ENCODE results near the gene POC1B.

Gene POC1B

GRCh38 chr12:89414851-89415250, 111.0 kb downstream of the POC1B start:
- Mint-ChIP-seq H3K4me3 (no peak overlapping the region), H3K4me1 (no peaks in the 10 kb centered on the region), H3K27ac (ENCODE audit: low read depth) (no peak overlapping the region), H3K9me3 (no peaks in the 10 kb centered on the region), H3K36me3 (ENCODE audit: insufficient read depth) (no peaks in the 10 kb centered on the region), H3K27me3 (no peaks in the 10 kb centered on the region)
- DNase-seq (ENCODE audit: low spot score in 2 of 2) (no peak), ATAC-seq (replicated peaks; ENCODE audit: extremely low read depth, poor library complexity, severe bottlenecking) (no peak)

- no peaks in the 10 kb centered on the region for H3K27me3 Mint-ChIP-seq
- H3K36me3 Mint-ChIP-seq (ENCODE audit: insufficient read depth): peaks cover 1% of the 10 kb centered on the region
- no peaks in the 10 kb centered on the region for H3K9me3 Mint-ChIP-seq
- DNase-seq (ENCODE audit: low spot score in 2 of 2): no peak
- H3K27ac Mint-ChIP-seq (ENCODE audit: low read depth): no peak overlapping the region
- ATAC-seq (replicated peaks; ENCODE audit: extremely low read depth, poor library complexity, severe bottlenecking): no peak
- H3K4me1 Mint-ChIP-seq: no peaks in the 10 kb centered on the region
- H3K4me3 Mint-ChIP-seq: no peak overlapping the region
These were observed 111.5 kb downstream of the POC1B start for GRCh38 chr12:89414322-89414721.

GRCh38 chr12:89413234-89413633, 112.6 kb downstream of the POC1B start:
- Mint-ChIP-seq H3K36me3 (ENCODE audit: insufficient read depth) (peaks cover 1% of the 10 kb centered on the region), H3K27ac (ENCODE audit: low read depth) (no peak overlapping the region), H3K9me3 (no peaks in the 10 kb centered on the region), H3K4me1 (no peaks in the 10 kb centered on the region), H3K4me3 (no peak overlapping the region), H3K27me3 (no peaks in the 10 kb centered on the region)
- no peak for DNase-seq (ENCODE audit: low spot score in 2 of 2)
- no peak for ATAC-seq (replicated peaks; ENCODE audit: extremely low read depth, poor library complexity, severe bottlenecking)

- Mint-ChIP-seq H3K4me1 (no peaks in the 10 kb centered on the region), H3K4me3 (no peak overlapping the region), H3K27me3 (no peaks in the 10 kb centered on the region), H3K27ac (ENCODE audit: low read depth) (no peak overlapping the region), H3K9me3 (no peaks in the 10 kb centered on the region), H3K36me3 (ENCODE audit: insufficient read depth) (peaks cover 1% of the 10 kb centered on the region)
- ATAC-seq (replicated peaks; ENCODE audit: extremely low read depth, poor library complexity, severe bottlenecking) (no peak), DNase-seq (ENCODE audit: low spot score in 2 of 2) (no peak)
These were observed 113.2 kb downstream of the POC1B start for GRCh38 chr12:89412665-89413064.

- no peaks in the 10 kb centered on the region for H3K27me3 Mint-ChIP-seq
- no peak overlapping the region for H3K27ac Mint-ChIP-seq (ENCODE audit: low read depth)
- peaks cover 1% of the 10 kb centered on the region for H3K36me3 Mint-ChIP-seq (ENCODE audit: insufficient read depth)
- H3K4me3 Mint-ChIP-seq: no peak overlapping the region
- no peaks in the 10 kb centered on the region for H3K9me3 Mint-ChIP-seq
- no peak for ATAC-seq (replicated peaks; ENCODE audit: extremely low read depth, poor library complexity, severe bottlenecking)
- no peak for DNase-seq (ENCODE audit: low spot score in 2 of 2)
- no peaks in the 10 kb centered on the region for H3K4me1 Mint-ChIP-seq
These were observed 114.0 kb downstream of the POC1B start for GRCh38 chr12:89411846-89412245.

GRCh38 chr12:89411234-89411633, 114.6 kb downstream of the POC1B start:
- Mint-ChIP-seq H3K9me3 (no peaks in the 10 kb centered on the region), H3K4me1 (no peaks in the 10 kb centered on the region), H3K4me3 (no peak overlapping the region), H3K27me3 (no peaks in the 10 kb centered on the region), H3K36me3 (ENCODE audit: insufficient read depth) (peaks cover 1% of the 10 kb centered on the region), H3K27ac (ENCODE audit: low read depth) (no peak overlapping the region)
- ATAC-seq (replicated peaks; ENCODE audit: extremely low read depth, poor library complexity, severe bottlenecking) (no peak), DNase-seq (ENCODE audit: low spot score in 2 of 2) (no peak)

GRCh38 chr12:89405626-89406345, 120.1 kb downstream of the POC1B start:
- Mint-ChIP-seq H3K27me3 (no peaks in the 10 kb centered on the region), H3K4me3 (no peak overlapping the region), H3K27ac (ENCODE audit: low read depth) (no peak overlapping the region), H3K4me1 (no peaks in the 10 kb centered on the region), H3K36me3 (ENCODE audit: insufficient read depth) (peaks cover 1% of the 10 kb centered on the region), H3K9me3 (no peaks in the 10 kb centered on the region)
- ATAC-seq (replicated peaks; ENCODE audit: extremely low read depth, poor library complexity, severe bottlenecking) (no peak), DNase-seq (ENCODE audit: low spot score in 2 of 2) (no peak)

GRCh38 chr12:89401433-89402058, 124.3 kb downstream of the POC1B start:
- no peaks in the 10 kb centered on the region for H3K9me3 Mint-ChIP-seq
- H3K27ac Mint-ChIP-seq (ENCODE audit: low read depth): no peak overlapping the region
- ATAC-seq (replicated peaks; ENCODE audit: extremely low read depth, poor library complexity, severe bottlenecking): no peak
- peaks cover 15% of the 10 kb centered on the region for H3K4me1 Mint-ChIP-seq
- no peak for DNase-seq (ENCODE audit: low spot score in 2 of 2)
- peaks cover 10% of the 10 kb centered on the region for H3K36me3 Mint-ChIP-seq (ENCODE audit: insufficient read depth)
- no peak overlapping the region for H3K4me3 Mint-ChIP-seq
- no peaks in the 10 kb centered on the region for H3K27me3 Mint-ChIP-seq

- Mint-ChIP-seq H3K36me3 (ENCODE audit: insufficient read depth) (peaks cover 10% of the 10 kb centered on the region), H3K4me3 (no peak overlapping the region), H3K27me3 (no peaks in the 10 kb centered on the region), H3K4me1 (peaks cover 15% of the 10 kb centered on the region), H3K27ac (ENCODE audit: low read depth) (peak overlapping the region; percentile 94), H3K9me3 (no peaks in the 10 kb centered on the region)
- DNase-seq (ENCODE audit: low spot score in 2 of 2) (no peak), ATAC-seq (replicated peaks; ENCODE audit: extremely low read depth, poor library complexity, severe bottlenecking) (no peak)
These were observed 125.4 kb downstream of the POC1B start for GRCh38 chr12:89400415-89400814.

GRCh38 chr12:89395712-89396111, 130.1 kb downstream of the POC1B start:
- Mint-ChIP-seq H3K36me3 (ENCODE audit: insufficient read depth) (peaks cover 10% of the 10 kb centered on the region), H3K9me3 (no peaks in the 10 kb centered on the region), H3K4me3 (no peak overlapping the region), H3K27ac (ENCODE audit: low read depth) (peak overlapping the region; percentile 41), H3K27me3 (no peaks in the 10 kb centered on the region), H3K4me1 (peaks cover 15% of the 10 kb centered on the region)
- no peak for DNase-seq (ENCODE audit: low spot score in 2 of 2)
- no peak for ATAC-seq (replicated peaks; ENCODE audit: extremely low read depth, poor library complexity, severe bottlenecking)

- peaks cover 12% of the 10 kb centered on the region for H3K4me1 Mint-ChIP-seq
- ATAC-seq (replicated peaks; ENCODE audit: extremely low read depth, poor library complexity, severe bottlenecking) (no peak), DNase-seq (ENCODE audit: low spot score in 2 of 2) (no peak)
- no peaks in the 10 kb centered on the region for H3K27me3 Mint-ChIP-seq
- H3K4me3 Mint-ChIP-seq: no peak overlapping the region
- H3K27ac Mint-ChIP-seq (ENCODE audit: low read depth): no peak overlapping the region
- peaks cover 12% of the 10 kb centered on the region for H3K36me3 Mint-ChIP-seq (ENCODE audit: insufficient read depth)
- no peaks in the 10 kb centered on the region for H3K9me3 Mint-ChIP-seq
These were observed 132.2 kb downstream of the POC1B start for GRCh38 chr12:89393551-89394121.

GRCh38 chr12:89392391-89392790, 133.5 kb downstream of the POC1B start:
- ATAC-seq (replicated peaks; ENCODE audit: extremely low read depth, poor library complexity, severe bottlenecking) (no peak), DNase-seq (ENCODE audit: low spot score in 2 of 2) (no peak)
- H3K4me3 Mint-ChIP-seq: no peak overlapping the region
- no peak overlapping the region for H3K27ac Mint-ChIP-seq (ENCODE audit: low read depth)
- no peaks in the 10 kb centered on the region for H3K9me3 Mint-ChIP-seq
- peaks cover 5% of the 10 kb centered on the region for H3K36me3 Mint-ChIP-seq (ENCODE audit: insufficient read depth)
- H3K4me1 Mint-ChIP-seq: no peaks in the 10 kb centered on the region
- no peaks in the 10 kb centered on the region for H3K27me3 Mint-ChIP-seq

- no peaks in the 10 kb centered on the region for H3K27me3 Mint-ChIP-seq
- H3K36me3 Mint-ChIP-seq (ENCODE audit: insufficient read depth): peaks cover 3% of the 10 kb centered on the region
- ATAC-seq (replicated peaks; ENCODE audit: extremely low read depth, poor library complexity, severe bottlenecking): no peak
- no peaks in the 10 kb centered on the region for H3K9me3 Mint-ChIP-seq
- no peak overlapping the region for H3K27ac Mint-ChIP-seq (ENCODE audit: low read depth)
- no peak overlapping the region for H3K4me3 Mint-ChIP-seq
- H3K4me1 Mint-ChIP-seq: no peaks in the 10 kb centered on the region
- no peak for DNase-seq (ENCODE audit: low spot score in 2 of 2)
These were observed 134.0 kb downstream of the POC1B start for GRCh38 chr12:89391726-89392336.
